ENCODE results near the gene HTRA3.

GRCh38 chr4:8278009-8278395, 8.4 kb downstream of the HTRA3 start:
- TF ChIP-seq, protein P1, sequence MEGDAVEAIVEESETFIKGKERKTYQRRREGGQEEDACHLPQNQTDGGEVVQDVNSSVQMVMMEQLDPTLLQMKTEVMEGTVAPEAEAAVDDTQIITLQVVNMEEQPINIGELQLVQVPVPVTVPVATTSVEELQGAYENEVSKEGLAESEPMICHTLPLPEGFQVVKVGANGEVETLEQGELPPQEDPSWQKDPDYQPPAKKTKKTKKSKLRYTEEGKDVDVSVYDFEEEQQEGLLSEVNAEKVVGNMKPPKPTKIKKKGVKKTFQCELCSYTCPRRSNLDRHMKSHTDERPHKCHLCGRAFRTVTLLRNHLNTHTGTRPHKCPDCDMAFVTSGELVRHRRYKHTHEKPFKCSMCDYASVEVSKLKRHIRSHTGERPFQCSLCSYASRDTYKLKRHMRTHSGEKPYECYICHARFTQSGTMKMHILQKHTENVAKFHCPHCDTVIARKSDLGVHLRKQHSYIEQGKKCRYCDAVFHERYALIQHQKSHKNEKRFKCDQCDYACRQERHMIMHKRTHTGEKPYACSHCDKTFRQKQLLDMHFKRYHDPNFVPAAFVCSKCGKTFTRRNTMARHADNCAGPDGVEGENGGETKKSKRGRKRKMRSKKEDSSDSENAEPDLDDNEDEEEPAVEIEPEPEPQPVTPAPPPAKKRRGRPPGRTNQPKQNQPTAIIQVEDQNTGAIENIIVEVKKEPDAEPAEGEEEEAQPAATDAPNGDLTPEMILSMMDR (conservative IDR thresholded peaks at IDR 0.05; ENCODE audit: low read depth, low read length), result no peak
- TF ChIP-seq EZH2 (IDR thresholded peaks at IDR 0.05; ENCODE audit: borderline replicate concordance, low read depth, low read length, poor library complexity, severe bottlenecking), result no peak
